ENCODE results near the gene CCDC186. TPM values are rescaled to one million over a fixed set of nuclear protein-coding genes. Genes with fewer than 3 reads are reported as not detected.

Gene CCDC186
- total RNA-seq, 1 donor from 2014 or later, result 28.8 TPM

GRCh38 chr10:114078346-114078745, 95.7 kb downstream of the CCDC186 start:
- Histone ChIP-seq H3K79me2 (ENCODE audit: insufficient read depth, low read length) (no peaks in the 10 kb centered on the region), H3K4me2 (ENCODE audit: low read length) (no peak overlapping the region), H3K4me1 (ENCODE audit: insufficient read depth, low read length) (no peaks in the 10 kb centered on the region), H2AFZ (ENCODE audit: low read depth, low read length) (no peak overlapping the region), H3K4me3 (ENCODE audit: insufficient read depth, low read depth, low read length) (no peak overlapping the region), H3K27ac (ENCODE audit: low read depth, low read length) (no peak overlapping the region), H3K9ac (ENCODE audit: low read length) (no peak overlapping the region), H4K20me1 (ENCODE audit: insufficient read depth, low read length) (no peaks in the 10 kb centered on the region), H3K9me3 (ENCODE audit: insufficient read depth, low read depth, low read length) (no peaks in the 10 kb centered on the region), H3K27me3 (ENCODE audit: insufficient read depth, low read length) (peaks cover 3% of the 10 kb centered on the region), H3K36me3 (ENCODE audit: insufficient read depth, low read length) (no peaks in the 10 kb centered on the region)
- Mint-ChIP-seq H3K9me3 (ENCODE audit: unreplicated experiment) (peaks cover 3% of the 10 kb centered on the region), H3K4me1 (ENCODE audit: low read depth, unreplicated experiment) (no peaks in the 10 kb centered on the region), H3K36me3 (ENCODE audit: low read depth, unreplicated experiment) (no peaks in the 10 kb centered on the region), H3K27ac (ENCODE audit: unreplicated experiment) (no peak overlapping the region), H3K27me3 (ENCODE audit: low read depth, unreplicated experiment) (peaks cover 26% of the 10 kb centered on the region), H3K4me3 (ENCODE audit: unreplicated experiment) (no peak overlapping the region)
- DNase-seq (ENCODE audit: low read depth) (no peak), FAIRE-seq (no peak)
- TF ChIP-seq CTCF (IDR thresholded peaks at IDR 0.05; ENCODE audit: insufficient read depth, low read depth, low read length) (no peak), EZH2 (IDR thresholded peaks at IDR 0.05; ENCODE audit: insufficient read depth, low read length) (no peak)

GRCh38 chr10:114077815-114078219, 96.2 kb downstream of the CCDC186 start:
- H3K4me1 Mint-ChIP-seq (ENCODE audit: low read depth, unreplicated experiment), result no peaks in the 10 kb centered on the region
- no peak overlapping the region for H3K4me3 Mint-ChIP-seq (ENCODE audit: unreplicated experiment)
- no peaks in the 10 kb centered on the region for H3K36me3 Mint-ChIP-seq (ENCODE audit: low read depth, unreplicated experiment)
- no peaks in the 10 kb centered on the region for H3K79me2 ChIP-seq (ENCODE audit: insufficient read depth, low read length)
- no peak overlapping the region for H2AFZ ChIP-seq (ENCODE audit: low read depth, low read length)
- H3K9me3 ChIP-seq (ENCODE audit: insufficient read depth, low read depth, low read length), result no peaks in the 10 kb centered on the region
- no peak overlapping the region for H3K27ac Mint-ChIP-seq (ENCODE audit: unreplicated experiment)
- no peaks in the 10 kb centered on the region for H3K4me1 ChIP-seq (ENCODE audit: insufficient read depth, low read length)
- DNase-seq (ENCODE audit: low read depth), result no peak
- no peak for FAIRE-seq
- peaks cover 26% of the 10 kb centered on the region for H3K27me3 Mint-ChIP-seq (ENCODE audit: low read depth, unreplicated experiment)
- no peaks in the 10 kb centered on the region for H3K36me3 ChIP-seq (ENCODE audit: insufficient read depth, low read length)
- H3K9ac ChIP-seq (ENCODE audit: low read length), result no peak overlapping the region
- H3K4me3 ChIP-seq (ENCODE audit: insufficient read depth, low read depth, low read length), result no peak overlapping the region
- no peak overlapping the region for H3K4me2 ChIP-seq (ENCODE audit: low read length)
- H3K27ac ChIP-seq (ENCODE audit: low read depth, low read length), result no peak overlapping the region
- no peaks in the 10 kb centered on the region for H4K20me1 ChIP-seq (ENCODE audit: insufficient read depth, low read length)
- peaks cover under 1% of the 10 kb centered on the region for H3K9me3 Mint-ChIP-seq (ENCODE audit: unreplicated experiment)
- no peak for TF ChIP-seq EZH2 (IDR thresholded peaks at IDR 0.05; ENCODE audit: insufficient read depth, low read length)
- no peak for TF ChIP-seq CTCF (IDR thresholded peaks at IDR 0.05; ENCODE audit: insufficient read depth, low read depth, low read length)
- H3K27me3 ChIP-seq (ENCODE audit: insufficient read depth, low read length), result peaks cover 3% of the 10 kb centered on the region

- Histone ChIP-seq H3K4me2 (ENCODE audit: low read length) (no peak overlapping the region), H3K36me3 (ENCODE audit: insufficient read depth, low read length) (no peaks in the 10 kb centered on the region), H3K79me2 (ENCODE audit: insufficient read depth, low read length) (no peaks in the 10 kb centered on the region), H2AFZ (ENCODE audit: low read depth, low read length) (no peak overlapping the region), H3K4me1 (ENCODE audit: insufficient read depth, low read length) (no peaks in the 10 kb centered on the region), H3K9ac (ENCODE audit: low read length) (no peak overlapping the region), H3K4me3 (ENCODE audit: insufficient read depth, low read depth, low read length) (no peak overlapping the region), H3K9me3 (ENCODE audit: insufficient read depth, low read depth, low read length) (no peaks in the 10 kb centered on the region), H4K20me1 (ENCODE audit: insufficient read depth, low read length) (no peaks in the 10 kb centered on the region), H3K27me3 (ENCODE audit: insufficient read depth, low read length) (peaks cover 3% of the 10 kb centered on the region), H3K27ac (ENCODE audit: low read depth, low read length) (no peak overlapping the region)
- Mint-ChIP-seq H3K4me1 (ENCODE audit: low read depth, unreplicated experiment) (no peaks in the 10 kb centered on the region), H3K27me3 (ENCODE audit: low read depth, unreplicated experiment) (peaks cover 26% of the 10 kb centered on the region), H3K4me3 (ENCODE audit: unreplicated experiment) (no peak overlapping the region), H3K9me3 (ENCODE audit: unreplicated experiment) (no peaks in the 10 kb centered on the region), H3K36me3 (ENCODE audit: low read depth, unreplicated experiment) (no peaks in the 10 kb centered on the region), H3K27ac (ENCODE audit: unreplicated experiment) (no peak overlapping the region)
- no peak for FAIRE-seq
- TF ChIP-seq CTCF (IDR thresholded peaks at IDR 0.05; ENCODE audit: insufficient read depth, low read depth, low read length), result no peak
- no peak for TF ChIP-seq EZH2 (IDR thresholded peaks at IDR 0.05; ENCODE audit: insufficient read depth, low read length)
- DNase-seq (ENCODE audit: low read depth), result no peak
These were observed 96.7 kb downstream of the CCDC186 start for GRCh38 chr10:114077347-114077746.
